Activated gamma-delta T cell treated with Interleukin-2 at 50 U/mL for 16 hours (primary cell): Measurements from ENCODE around the gene HSPA12A.

ENCODE experiments used
- DNase-seq: peaks from one replicate; pipeline ENCODE4 v3.0.0-alpha.2; 2020

The HSPA12A gene, protein sequence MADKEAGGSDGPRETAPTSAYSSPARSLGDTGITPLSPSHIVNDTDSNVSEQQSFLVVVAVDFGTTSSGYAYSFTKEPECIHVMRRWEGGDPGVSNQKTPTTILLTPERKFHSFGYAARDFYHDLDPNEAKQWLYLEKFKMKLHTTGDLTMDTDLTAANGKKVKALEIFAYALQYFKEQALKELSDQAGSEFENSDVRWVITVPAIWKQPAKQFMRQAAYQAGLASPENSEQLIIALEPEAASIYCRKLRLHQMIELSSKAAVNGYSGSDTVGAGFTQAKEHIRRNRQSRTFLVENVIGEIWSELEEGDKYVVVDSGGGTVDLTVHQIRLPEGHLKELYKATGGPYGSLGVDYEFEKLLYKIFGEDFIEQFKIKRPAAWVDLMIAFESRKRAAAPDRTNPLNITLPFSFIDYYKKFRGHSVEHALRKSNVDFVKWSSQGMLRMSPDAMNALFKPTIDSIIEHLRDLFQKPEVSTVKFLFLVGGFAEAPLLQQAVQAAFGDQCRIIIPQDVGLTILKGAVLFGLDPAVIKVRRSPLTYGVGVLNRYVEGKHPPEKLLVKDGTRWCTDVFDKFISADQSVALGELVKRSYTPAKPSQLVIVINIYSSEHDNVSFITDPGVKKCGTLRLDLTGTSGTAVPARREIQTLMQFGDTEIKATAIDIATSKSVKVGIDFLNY

DNA sequence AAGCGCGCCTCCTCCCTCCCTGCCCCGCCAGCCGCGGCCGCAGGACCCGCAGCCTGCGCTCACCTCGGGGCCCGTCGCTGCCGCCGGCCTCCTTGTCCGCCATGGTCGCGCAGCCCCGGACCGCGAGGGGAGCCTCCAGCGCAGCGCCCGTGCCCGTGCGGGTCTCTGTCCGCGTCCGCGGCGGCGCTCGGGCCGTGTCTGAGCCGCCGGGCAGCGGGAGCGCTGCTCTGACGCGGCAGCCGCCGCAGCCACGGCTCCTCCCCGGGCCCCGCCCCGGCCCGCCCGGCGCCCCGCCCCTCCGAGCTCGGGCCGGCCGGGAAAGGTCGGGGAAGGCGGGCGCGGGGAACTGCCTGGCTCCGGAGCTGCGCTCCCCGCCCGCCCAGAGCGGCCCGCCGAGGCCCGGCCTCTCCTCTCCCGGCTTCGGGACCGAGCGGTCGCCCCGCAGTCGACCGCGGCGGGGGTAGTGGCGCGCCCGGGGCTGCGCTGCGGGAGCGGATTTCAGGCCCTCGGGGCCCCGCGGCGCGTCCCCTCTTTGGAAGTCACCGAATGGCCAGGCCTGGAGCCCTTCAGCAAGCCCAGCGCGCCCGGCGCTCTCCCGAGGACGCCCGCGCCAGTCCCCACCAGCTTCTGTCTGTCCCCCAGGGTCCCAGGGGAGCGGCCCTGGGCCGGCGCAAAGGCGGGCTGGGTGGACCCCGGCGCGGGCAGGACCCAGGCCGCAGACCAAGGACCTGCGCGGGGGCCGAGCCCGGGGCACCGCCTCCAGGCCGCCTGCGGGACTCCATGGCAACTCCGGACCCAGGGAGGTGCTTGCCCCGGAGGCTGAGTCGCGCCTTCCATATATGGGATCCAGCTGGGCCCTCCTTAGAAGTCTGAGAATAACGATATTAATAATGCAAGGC is at the start of gene HSPA12A:
TSS of gene HSPA12A (minus strand) at position 200 of the 899 bp plus-strand sequence. CDS start at position 103, 97 bp downstream.
- no peak for DNase-seq

DNA sequence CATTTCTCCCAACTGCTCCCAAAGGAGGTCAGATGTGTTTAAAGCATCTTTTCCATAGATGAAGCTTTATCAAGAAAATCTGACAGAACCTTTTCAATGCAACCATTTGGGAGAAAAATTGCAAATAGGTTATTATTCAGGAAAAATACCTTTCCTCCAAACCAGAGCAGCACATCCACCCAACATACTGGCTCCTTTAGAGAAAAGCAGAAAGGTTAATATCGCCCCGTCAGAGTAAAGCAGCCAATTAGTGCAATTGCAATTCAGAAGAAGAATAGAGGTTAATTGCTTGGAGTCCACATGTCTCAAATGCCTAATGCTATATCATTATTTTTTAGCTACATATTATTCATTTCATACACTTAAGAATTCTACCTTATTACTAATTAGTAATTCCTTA is 48.9 kb upstream of the HSPA12A start:
- DNase-seq, result no peak

DNA sequence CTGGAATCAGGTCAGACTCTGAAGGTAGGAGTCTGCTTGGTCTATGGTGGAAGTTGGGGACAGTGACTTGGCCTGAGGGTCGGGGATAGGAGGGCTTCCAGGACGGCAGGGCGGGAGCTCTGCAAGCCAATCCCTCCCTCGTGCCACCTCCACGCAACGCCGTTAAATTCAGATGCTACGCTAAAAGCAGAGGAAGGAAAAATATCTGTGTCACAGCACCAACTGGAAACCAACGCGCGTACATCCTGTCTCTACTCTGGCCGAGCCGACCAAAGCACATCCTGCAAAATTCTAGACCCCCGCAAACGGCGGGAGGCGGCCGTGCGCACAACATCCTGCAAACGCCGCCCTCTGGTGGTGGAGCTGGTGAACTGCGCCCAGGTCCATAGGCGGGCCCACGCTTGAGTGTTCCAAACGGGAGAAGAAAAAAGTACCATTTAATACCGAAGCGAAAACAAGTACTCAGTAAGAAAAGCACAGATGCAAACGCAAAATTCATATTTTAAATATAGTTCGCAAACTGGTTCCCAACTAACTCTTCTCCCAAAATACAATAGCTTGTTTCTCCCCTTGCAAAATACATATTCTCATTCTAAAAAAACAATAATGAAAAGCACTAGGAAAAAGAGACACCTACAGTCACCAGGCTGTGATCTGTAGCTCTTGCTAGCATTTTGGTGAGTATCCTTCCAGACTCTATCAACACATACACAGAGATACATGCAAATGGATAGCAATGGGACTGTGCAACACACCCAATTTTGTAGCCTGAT is 45.7 kb upstream of the HSPA12A start:
- peak; percentile 75 for DNase-seq

DNA sequence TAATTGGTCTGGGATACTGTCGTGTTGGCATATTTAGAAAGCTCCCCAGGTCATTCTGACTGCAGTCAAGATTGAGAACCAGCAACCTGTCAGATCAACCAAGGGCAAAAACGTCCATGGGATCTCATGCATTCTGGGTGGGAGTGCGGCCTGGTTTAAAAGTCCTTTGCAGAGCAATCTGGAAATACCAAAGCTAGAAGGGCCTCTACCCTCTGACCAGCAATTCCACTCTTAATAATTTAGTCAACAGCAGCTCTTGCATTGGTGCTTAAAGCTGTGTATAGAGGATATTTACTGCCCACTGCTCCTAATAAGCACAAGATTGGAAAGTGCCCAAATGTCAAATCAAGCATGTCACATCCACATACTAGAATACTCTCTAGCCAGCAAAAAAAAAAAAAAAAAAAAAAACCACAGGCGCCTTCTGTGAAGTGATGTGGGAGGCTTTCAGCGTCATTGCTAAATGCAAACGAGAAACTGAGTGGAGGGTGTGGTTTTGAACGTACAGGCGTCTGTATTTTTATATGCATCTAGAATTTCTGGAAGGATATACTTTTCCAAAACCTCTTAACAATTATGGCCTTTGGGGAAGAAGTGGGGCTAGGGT is 44.8 kb upstream of the HSPA12A start:
- DNase-seq, result no peak

DNA sequence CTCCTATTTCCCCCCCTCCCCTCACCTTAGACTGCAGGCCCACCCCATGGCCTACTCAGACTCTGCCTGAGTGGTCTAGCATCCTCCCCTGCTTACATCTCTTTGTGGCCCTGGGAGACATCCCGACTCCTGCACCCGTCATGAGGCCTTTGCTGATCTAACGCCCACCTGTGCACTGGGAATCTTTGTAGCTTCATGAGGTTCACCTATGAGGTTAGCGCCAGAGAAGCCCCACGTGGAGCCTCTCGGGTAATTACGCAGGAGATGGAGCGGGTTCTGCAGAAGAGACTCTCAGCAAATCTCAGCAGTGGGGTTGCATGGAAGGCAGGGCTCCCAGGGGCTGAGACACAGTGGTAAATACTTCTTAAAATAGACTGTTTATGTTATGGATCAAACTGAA is 43.5 kb upstream of the HSPA12A start:
- no peak for DNase-seq

DNA sequence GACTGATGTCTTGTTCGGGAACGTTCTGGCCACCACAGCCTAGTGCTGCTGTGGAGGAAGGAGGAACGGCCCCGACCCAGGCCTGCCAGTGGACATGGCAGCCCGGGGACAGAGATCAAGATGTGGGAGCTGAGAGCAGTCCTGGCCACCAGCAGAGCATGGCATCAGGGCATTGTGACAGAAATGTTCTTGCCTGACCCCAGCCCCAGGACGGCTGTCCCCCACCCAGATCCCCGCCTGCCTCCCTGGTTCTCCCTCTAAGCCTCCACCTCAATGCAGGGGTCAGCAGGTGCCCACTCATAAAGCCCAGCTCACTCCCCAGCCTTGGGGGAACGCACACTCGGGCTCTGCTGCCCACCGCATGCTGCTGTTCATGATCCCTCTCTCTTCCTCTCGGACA is 42.9 kb upstream of the HSPA12A start:
- no peak for DNase-seq

DNA sequence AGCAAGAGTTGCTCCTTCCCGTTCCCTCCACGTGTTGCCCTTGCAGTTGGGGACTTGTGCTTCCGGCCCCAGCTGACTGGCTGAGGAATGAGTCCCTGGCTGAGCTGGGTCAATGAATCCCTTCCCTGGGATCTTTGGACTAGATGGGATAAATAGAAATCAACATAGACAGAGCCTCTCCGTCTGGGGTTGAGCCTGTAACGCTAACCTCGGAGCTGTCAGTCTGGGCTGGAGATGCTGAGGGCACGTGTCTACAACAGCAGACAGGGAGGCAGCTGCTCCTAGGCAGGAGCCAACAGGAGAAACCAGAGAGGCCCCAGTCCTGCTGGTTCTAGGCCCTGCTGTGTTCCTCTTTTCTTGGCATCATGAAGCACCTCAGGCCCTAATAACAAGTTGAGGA is 42.3 kb upstream of the HSPA12A start:
- no peak for DNase-seq

DNA sequence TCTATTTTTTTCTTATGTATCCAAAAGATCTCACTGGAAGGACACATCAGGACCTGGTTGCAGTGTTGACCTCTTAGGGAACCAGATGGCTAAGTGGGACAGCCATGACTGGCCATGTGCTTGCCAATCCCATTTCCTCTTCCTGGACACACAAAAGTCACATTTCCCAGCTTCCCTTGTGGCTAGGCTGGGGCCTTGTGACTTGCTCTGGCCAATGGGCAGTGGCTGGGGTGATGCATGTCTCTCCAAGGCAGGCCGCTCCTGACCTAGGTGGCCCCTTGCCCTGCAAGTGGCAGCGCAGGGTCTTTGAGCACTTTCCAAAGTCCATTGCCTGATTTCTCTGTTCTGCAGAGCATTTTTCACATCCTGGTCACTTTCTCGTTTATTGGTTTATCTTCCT is 41.7 kb upstream of the HSPA12A start:
- DNase-seq, result no peak

DNA sequence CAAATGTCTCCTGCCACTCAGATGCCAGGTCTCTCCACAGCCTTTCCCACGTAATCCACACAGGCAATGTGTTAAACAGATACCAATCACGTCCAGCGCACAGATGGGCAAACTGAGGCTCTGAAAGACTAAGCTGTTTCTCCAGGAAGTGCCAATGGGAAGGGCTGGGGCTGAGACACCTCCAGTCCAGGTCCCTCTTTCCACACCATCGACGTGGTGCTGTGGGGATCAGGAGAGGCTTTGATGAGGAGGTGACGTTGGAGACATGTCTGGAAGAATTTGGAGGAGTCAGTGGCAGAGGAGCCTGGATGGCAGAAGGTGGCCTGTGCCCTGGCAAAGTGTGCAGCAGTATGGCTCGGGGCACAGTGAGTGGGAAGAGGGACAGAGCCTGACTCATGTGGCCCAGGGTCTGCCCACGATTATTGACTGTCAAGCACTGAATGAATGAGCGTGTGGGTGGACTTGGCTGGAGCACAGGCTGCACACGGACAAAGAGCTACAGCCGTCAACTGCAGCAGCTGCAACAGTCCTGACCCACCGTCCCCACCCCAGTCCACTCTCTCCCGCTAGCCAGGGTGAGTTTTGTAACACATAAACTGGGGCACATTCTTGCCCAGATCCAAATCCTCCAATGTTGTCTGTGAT is 40.8 kb upstream of the HSPA12A start:
- DNase-seq, result no peak

DNA sequence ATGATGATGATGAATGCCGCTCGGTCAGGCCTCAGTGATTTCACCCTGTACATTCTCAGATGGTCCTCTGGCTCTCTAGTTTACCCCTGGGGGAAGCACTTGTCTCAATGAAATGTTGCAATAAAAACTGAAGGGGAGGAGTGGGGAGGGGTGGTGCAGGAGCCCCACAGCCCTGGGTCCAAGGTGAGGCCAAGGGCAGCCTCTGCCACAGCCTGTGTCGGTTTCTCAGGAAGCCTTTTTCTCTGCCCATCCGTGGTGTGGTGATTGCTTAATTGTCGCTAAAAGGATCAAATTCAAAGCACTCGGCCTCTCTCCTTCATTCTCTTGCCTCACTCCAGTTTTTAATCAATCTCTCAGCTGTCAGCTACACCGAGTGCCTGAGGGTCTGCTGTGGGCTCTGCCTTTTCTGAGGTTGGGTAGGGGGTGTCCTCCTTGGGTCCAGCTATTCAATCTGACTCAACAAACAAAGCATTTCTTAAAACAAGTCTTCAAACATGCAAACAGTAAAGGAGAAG is 39.1 kb upstream of the HSPA12A start:
- no peak for DNase-seq

DNA sequence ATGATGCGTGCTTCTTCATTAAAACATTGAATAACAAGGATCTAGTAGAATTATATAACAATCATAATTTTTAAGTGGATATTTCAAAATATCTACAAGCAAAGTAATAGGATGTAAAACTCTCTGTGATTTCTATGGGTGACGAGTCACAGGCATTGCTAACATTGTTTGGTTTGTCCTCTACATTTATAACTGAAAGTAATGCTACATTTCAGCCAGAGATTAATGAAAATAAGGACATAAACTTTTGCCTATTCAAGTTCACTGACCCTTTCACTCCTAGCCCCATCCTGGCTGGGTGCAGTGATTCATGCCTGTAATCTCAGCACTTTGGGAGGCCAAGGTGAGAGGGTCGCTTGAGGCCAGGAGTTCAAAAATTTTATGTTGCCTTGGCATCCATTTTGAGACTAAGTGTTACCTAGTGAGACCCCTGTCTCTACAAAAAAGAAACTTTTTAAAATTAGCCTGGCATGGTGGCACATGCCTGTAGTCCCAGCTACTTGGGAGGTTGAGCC is 38.4 kb upstream of the HSPA12A start:
- DNase-seq, result no peak

DNA sequence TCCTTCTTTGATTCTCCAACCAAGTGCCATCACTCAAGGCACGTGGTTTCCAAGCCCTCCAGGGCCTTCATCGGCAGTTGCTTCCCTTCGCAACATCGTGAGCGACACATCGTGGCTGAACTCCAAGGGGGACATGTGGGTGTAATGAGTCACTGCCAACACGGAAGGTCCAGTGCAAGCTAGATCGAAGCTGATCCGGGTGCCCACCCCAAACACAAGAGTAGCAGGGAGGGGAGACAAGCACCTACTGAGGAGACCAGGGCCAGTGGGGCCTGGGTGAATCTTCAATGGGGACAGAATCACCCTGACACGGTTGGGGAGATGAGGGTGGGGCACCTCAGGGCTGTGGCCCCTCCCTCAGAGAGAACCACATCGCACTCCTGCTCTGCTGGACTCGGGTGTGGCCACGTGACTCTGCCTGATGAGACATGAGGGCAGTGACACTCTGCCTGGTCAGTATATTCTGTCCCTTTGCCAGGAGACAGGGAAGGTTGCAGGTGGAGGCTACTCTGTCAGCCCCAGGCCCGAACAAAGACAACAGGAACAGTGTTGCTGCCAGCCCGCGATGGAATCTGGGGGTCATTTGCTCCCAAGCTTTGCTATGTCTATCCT is 36.8 kb upstream of the HSPA12A start:
- no peak for DNase-seq

DNA sequence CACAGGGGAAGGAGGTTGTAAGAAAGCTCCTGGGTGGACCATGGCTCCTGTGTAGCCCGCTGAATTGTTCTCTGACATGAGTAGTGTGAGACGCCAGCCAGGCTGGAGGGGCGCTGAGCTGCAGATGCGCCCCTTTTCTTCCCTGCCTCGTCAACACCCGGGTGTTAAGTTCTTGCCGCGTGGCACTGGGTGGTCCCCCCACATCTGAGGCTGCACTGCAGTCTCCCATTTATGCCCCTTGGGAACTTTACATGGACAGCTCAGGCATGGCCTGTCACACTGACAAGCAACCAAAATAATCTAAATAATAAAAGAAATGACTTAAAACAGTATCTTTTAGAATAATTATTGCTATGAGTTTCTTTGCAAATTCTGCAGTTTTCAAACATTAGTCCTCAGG is 34.6 kb upstream of the HSPA12A start:
- no peak for DNase-seq

DNA sequence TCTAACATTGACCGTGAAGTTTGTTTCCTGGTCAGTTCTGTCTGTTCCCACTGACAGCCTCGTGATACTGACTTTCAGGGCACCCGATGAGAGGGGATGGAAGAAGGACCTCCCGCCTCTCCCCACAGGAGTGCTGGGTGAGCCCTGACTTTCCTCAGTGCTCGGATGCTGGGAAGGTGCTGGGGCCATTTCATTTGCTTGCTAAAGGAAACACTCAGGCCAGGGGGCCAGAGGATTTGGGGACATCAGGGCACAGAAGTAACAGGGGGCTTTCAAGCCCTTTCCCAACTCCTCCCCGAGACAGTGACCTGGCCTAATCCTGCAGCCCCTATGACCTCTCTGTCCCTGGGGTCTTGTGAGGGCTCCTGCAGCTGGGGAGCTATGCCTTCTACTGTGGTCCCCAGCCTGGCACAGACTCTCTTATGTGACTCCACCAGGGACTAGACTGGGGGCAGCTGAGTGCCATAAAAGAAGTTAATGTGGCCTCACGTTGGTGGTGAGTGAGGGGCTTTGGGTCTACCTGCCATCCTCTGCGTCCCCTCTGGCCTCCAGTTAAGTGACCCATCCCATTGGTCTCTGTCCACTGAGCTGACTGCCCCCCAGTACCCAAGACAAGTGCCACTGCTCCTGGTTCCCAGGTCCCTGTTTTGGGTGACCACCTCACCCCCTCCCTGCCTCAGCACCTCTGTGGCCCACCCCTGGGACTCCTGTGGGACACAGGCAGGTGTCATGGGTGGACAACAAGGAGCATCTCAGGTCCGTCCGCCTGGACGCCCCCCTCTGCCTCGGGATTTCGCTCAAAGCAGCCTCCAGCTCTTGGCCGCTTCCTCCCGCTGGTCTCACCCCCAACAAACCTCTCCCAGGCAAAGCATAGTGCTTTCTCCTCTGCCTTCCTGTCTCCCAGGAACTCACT is 33.4 kb upstream of the HSPA12A start:
- no peak for DNase-seq

DNA sequence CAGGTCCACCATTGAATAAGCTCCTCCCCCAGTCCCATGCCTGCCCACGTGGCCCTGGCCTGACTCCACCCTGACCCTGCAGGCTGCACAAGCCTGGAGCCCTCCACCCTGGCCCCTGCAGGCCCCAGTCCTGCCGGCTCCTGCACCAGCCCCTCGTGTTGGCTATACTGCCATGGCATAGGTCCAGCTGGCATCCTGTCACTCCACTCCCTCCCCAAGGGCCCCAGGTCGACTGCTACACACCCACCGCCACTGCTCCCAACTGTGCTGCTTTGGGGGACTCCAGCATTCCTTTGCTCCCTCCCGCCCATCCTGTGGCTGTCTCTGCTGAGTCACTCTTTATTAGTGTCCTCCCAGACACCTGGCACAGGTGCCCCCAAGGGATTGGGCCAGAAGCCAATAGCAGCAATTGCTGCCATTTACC is 32.4 kb upstream of the HSPA12A start:
- no peak for DNase-seq

DNA sequence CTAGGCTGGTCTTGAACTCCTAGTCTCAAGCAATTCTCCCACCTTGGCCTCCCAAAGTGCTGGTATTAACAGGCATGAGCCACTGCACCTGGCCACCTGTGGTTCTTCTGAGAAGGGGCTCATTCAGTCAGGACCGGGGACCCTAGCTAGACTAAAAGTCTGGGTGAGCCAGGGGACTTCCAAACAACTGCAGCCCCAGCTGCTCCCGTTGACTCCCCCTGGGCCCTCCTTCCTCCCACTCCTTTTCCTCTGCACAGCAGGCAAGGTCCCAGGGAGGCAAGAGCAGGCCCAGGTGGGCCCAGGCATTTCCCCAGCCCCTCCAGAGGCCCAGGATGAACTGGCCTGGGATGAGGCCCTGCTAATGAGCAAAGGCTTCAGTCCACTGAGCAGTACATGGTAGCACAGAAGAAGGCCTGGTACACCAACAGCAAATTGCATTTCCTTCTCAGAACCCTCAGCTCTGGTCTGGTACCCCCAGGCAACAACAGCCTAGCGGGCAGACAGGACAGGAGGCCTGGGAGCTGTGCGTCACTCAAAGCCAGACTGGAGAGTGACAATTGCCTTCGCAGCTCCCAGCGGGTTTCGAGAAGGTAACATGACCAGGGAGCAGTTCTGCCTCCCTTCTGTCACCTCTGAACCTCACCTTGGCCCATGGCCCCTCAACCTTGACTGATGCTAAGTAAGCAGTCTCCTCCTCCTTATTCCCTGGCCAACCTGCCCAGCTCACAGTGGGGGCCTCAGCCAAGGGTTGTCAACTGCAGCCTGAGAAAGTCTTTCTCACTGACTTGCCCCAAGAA is 30.7 kb upstream of the HSPA12A start:
- DNase-seq, result no peak

DNA sequence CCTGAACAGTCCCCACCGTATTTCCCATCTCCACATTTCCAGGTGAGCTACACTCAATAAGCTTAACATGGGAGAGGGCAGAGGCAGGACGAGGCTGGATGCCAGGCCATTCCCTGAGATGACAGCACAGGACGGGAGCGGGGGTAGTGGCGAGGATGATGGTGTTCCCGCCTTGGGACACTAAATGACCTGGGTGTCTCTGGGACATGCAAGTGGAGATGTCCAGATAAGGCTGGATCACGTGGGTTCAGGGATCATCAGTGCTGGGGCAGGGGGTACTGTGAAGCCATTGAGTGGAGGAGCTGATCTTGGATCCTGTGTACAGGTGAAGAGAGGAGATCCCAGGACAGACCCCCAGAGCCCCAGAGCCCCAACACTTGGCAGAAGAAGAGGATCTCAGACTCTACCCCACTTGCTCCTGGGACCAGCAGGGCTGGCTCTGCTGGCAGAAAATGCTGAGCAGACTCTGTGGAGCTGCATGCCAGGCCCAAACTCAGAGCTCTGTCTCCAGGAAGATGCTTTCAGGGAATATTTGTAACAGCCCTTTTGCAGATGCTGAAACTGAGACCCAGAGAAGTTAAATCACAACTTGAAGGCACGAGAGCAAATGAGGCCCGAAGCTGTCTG is 29.7 kb upstream of the HSPA12A start:
- DNase-seq, result no peak
